ENCODE measurements around the gene CFAP54.

The CFAP54 gene

GRCh38 chr12:96769400-96769799, 280.0 kb downstream of the CFAP54 start (continued):
- TF ChIP-seq TSHZ2 (CRISPR knock-in tag; IDR thresholded peaks at IDR 0.05) = no peak

- TF ChIP-seq TOX (CRISPR knock-in tag; IDR thresholded peaks at IDR 0.05; ENCODE audit: borderline replicate concordance) (no peak), CSDC2 (CRISPR knock-in tag; IDR thresholded peaks at IDR 0.05) (no peak), ZNF565 (CRISPR knock-in tag; conservative IDR thresholded peaks at IDR 0.05; ENCODE audit: low read depth) (no peak)
- no peak for ATAC-seq
These were observed 281.1 kb downstream of the CFAP54 start for GRCh38 chr12:96770219-96771102.

GRCh38 chr12:96773031-96773430, 283.7 kb downstream of the CFAP54 start:
- no peak for ATAC-seq
- TF ChIP-seq POU6F1 (CRISPR knock-in tag; IDR thresholded peaks at IDR 0.05; ENCODE audit: borderline replicate concordance, low read depth) = no peak
- TF ChIP-seq CREB5 (CRISPR knock-in tag; IDR thresholded peaks at IDR 0.05; ENCODE audit: low read depth) = no peak
- no peak for TF ChIP-seq OSR1 (CRISPR knock-in tag; IDR thresholded peaks at IDR 0.05)
- no peak for TF ChIP-seq ZNF565 (CRISPR knock-in tag; conservative IDR thresholded peaks at IDR 0.05; ENCODE audit: low read depth)
- TF ChIP-seq TCF4 (CRISPR knock-in tag; IDR thresholded peaks at IDR 0.05; ENCODE audit: borderline replicate concordance) = no peak
- no peak for TF ChIP-seq ARNTL (CRISPR knock-in tag; IDR thresholded peaks at IDR 0.05; ENCODE audit: borderline replicate concordance, low read depth)
- no peak for TF ChIP-seq ZNF8 (CRISPR knock-in tag; IDR thresholded peaks at IDR 0.05)
- no peak for TF ChIP-seq ZNF70 (CRISPR knock-in tag; IDR thresholded peaks at IDR 0.05)
- TF ChIP-seq ZC3H10 (CRISPR knock-in tag; IDR thresholded peaks at IDR 0.05) = no peak
- TF ChIP-seq ESRRG (CRISPR knock-in tag; IDR thresholded peaks at IDR 0.05) = no peak
- TF ChIP-seq PPARA (CRISPR knock-in tag; IDR thresholded peaks at IDR 0.05; ENCODE audit: borderline replicate concordance) = no peak
- TF ChIP-seq ZFP30 (CRISPR knock-in tag; IDR thresholded peaks at IDR 0.05) = no peak
- no peak for TF ChIP-seq ISL1 (CRISPR knock-in tag; IDR thresholded peaks at IDR 0.05)
- TF ChIP-seq SNAI2 (CRISPR knock-in tag; IDR thresholded peaks at IDR 0.05) = no peak
- no peak for TF ChIP-seq TOX (CRISPR knock-in tag; IDR thresholded peaks at IDR 0.05; ENCODE audit: borderline replicate concordance)
- no peak for TF ChIP-seq ZFP3 (CRISPR knock-in tag; IDR thresholded peaks at IDR 0.05)
- no peak for TF ChIP-seq PATZ1 (CRISPR knock-in tag; IDR thresholded peaks at IDR 0.05; ENCODE audit: borderline replicate concordance)
- no peak for TF ChIP-seq BACH2 (CRISPR knock-in tag; IDR thresholded peaks at IDR 0.05; ENCODE audit: borderline replicate concordance)
- no peak for TF ChIP-seq CSRNP3 (CRISPR knock-in tag; IDR thresholded peaks at IDR 0.05)
- no peak for TF ChIP-seq TSHZ2 (CRISPR knock-in tag; IDR thresholded peaks at IDR 0.05)

Measured in SK-N-SH treated with all-trans-retinoic acid at 6 μM for 48 hours (cell line).